GM23338 (cell line): ENCODE data around the gene USP32. TPM values are rescaled to one million over a fixed set of nuclear protein-coding genes. Genes with fewer than 3 reads are reported as not detected.
A peak's percentile ranks its signal among the peaks of the same experiment; 100 is the strongest.

Source experiments
- ATAC-seq: fragments of 200-7000 bp; cut with Tn5 transposase; 3 replicates; pipeline ENCODE4 v1.9.1; 2020
- DNase-seq: peaks from one replicate; pipeline ENCODE4 v3.0.0-alpha.2; 2015; ENCODE audit warnings: low spot score
- H2AFZ ChIP-seq: fragments of 200-600 bp; sonication (generic); 2 replicates; pipeline ENCODE4 v1.8.0; 2016; ENCODE audit warnings: antibody characterized with exemption, mild to moderate bottlenecking, moderate library complexity
- H3F3A ChIP-seq: fragments of 200-600 bp; sonication (generic); replicated peaks from 2 replicates; pipeline ENCODE4 v1.8.0; 2017; ENCODE audit warnings: antibody characterized with exemption, mixed run types, low read depth
- H3K27ac ChIP-seq: fragments of 200-600 bp; sonication (generic); 2 replicates; pipeline ENCODE4 v1.6.1; 2016; ENCODE audit warnings: low read depth
- H3K27me3 ChIP-seq: fragments of 200-600 bp; sonication (generic); 2 replicates; pipeline ENCODE4 v1.8.0; 2016; ENCODE audit warnings: mild to moderate bottlenecking, mixed run types, moderate library complexity; ENCODE audit not compliant: insufficient read depth
- H3K36me3 ChIP-seq: fragments of 200-600 bp; sonication (generic); 2 replicates; pipeline ENCODE4 v1.8.0; 2016; ENCODE audit warnings: mild to moderate bottlenecking; ENCODE audit not compliant: insufficient read depth
- H3K4me1 ChIP-seq: fragments of 200-600 bp; sonication (generic); 2 replicates; pipeline ENCODE4 v1.8.0; 2016; ENCODE audit warnings: mild to moderate bottlenecking, moderate library complexity; ENCODE audit not compliant: insufficient read depth
- H3K4me2 ChIP-seq: fragments of 200-600 bp; sonication (generic); 2 replicates; pipeline ENCODE4 v1.7.1; 2017; ENCODE audit warnings: mixed run types
- H3K4me3 ChIP-seq: fragments of 200-600 bp; sonication (generic); 2 replicates; pipeline ENCODE4 v1.6.1; 2016; ENCODE audit warnings: mixed run types
- H3K79me2 ChIP-seq: fragments of 200-600 bp; sonication (generic); replicated peaks from 2 replicates; pipeline ENCODE4 v1.8.0; 2017; ENCODE audit warnings: mild to moderate bottlenecking; ENCODE audit not compliant: insufficient read depth
- H3K9me2 ChIP-seq: fragments of 200-600 bp; sonication (generic); 2 replicates; pipeline ENCODE4 v1.8.0; 2017; ENCODE audit not compliant: insufficient read depth
- H4K20me1 ChIP-seq: fragments of 200-600 bp; sonication (generic); replicated peaks from 2 replicates; pipeline ENCODE4 v1.8.0; 2017; ENCODE audit warnings: mild to moderate bottlenecking; ENCODE audit not compliant: insufficient read depth
- H3K27ac Mint-ChIP-seq: 2 replicates; pipeline ENCODE4 v1.8.0; 2020; ENCODE audit warnings: inconsistent platforms, mild to moderate bottlenecking, moderate library complexity, mixed read lengths
- H3K27me3 Mint-ChIP-seq: 3 replicates; pipeline ENCODE4 v1.8.0; 2022; ENCODE audit warnings: low read depth, mild to moderate bottlenecking, moderate library complexity, mixed read lengths, inconsistent platforms; ENCODE audit not compliant: insufficient read depth, poor library complexity
- H3K36me3 Mint-ChIP-seq: 3 replicates; pipeline ENCODE4 v1.8.0; 2021; ENCODE audit warnings: low read depth, mild to moderate bottlenecking, inconsistent platforms, moderate library complexity, mixed read lengths
- H3K4me1 Mint-ChIP-seq: 3 replicates; pipeline ENCODE4 v1.8.0; 2020; ENCODE audit warnings: mild to moderate bottlenecking, inconsistent platforms, mixed read lengths
- H3K4me3 Mint-ChIP-seq: 3 replicates; pipeline ENCODE4 v1.8.0; 2021; ENCODE audit warnings: moderate library complexity, mild to moderate bottlenecking, inconsistent platforms, mixed read lengths
- H3K9me3 Mint-ChIP-seq: 3 replicates; pipeline ENCODE4 v1.8.0; 2020; ENCODE audit warnings: moderate library complexity, mild to moderate bottlenecking, inconsistent platforms, mixed read lengths
- CTCF ChIP-seq, 2 experiments: fragments of 200-600 bp in 1 of 2; sonication (generic) in 1 of 2; conservative IDR thresholded peaks; 2 replicates each; pipeline versions ENCODE4 v1.5.1 to v1.6.1; 2016 to 2017; ENCODE audit warnings: antibody characterized with exemption in 2 of 2, low read depth in 2 of 2, mild to moderate bottlenecking in 2 of 2, moderate library complexity in 1 of 2
- EZH2phosphoT487 ChIP-seq: fragments of 200-600 bp; sonication (generic); IDR thresholded peaks from one replicate; pipeline ENCODE4 v1.8.1; 2018; ENCODE audit warnings: antibody characterized with exemption; ENCODE audit not compliant: unreplicated experiment
- JUNB ChIP-seq: IDR thresholded peaks from one replicate; pipeline ENCODE4 v1.6.1; 2016; ENCODE audit warnings: antibody characterized with exemption; ENCODE audit not compliant: unreplicated experiment
- STAT1 ChIP-seq: IDR thresholded peaks from one replicate; pipeline ENCODE4 v1.6.1; 2016; ENCODE audit warnings: antibody characterized with exemption; ENCODE audit not compliant: unreplicated experiment
- ZNF331 ChIP-seq: fragments of 250-450 bp; sonication (Bioruptor Pico); IDR thresholded peaks from 2 replicates; pipeline ENCODE4 v1.5.0; 2020; ENCODE audit warnings: low read depth, mild to moderate bottlenecking, moderate library complexity
- polyA plus RNA-seq: library from polyadenylated mRNA; unstranded; fragments of >200 nt; fragmentation: Nextera tagmentation; extraction: Ambion mirVana; gene quantifications from 2 replicates; pipeline ENCODE4 v1.2.1, GENCODE V29; 2016
- total RNA-seq: library from RNA; depleted of rRNA; stranded (reverse); fragments of >200 nt; shearing (Covaris generic); gene quantifications from 2 replicates; pipeline ENCODE4 v1.2.3, GENCODE V29; 2014
- TF ChIP-seq, protein P1 (sequence below): fragments of 250-450 bp; sonication (Bioruptor Pico); IDR thresholded peaks from 2 replicates; pipeline ENCODE4 v1.5.0; 2020; ENCODE audit warnings: mild to moderate bottlenecking, moderate library complexity

USP32 gene
- total and polyA plus RNA-seq, 2 experiments from 2014 or later: 43.6 to 129 TPM

DNA sequence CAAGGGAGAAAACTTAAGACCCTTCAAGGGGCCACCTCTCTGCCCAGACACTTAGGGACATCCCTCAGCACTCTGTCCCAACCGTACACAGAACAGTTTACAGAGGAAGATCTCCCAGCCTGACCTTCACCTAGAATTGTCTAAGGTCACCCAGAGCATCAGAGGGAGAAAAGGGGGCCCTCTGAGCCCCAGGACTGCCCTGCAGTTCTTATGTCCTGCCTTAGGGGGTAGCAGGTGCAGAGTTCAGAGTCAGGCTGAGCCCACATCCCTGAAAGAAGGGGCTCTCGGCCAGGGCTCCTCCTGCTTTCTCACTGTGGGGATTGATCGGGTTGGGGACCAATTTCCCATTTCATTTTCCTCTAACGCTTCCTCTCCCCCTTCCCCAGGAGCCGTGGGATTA is 226.7 kb downstream of the USP32 start:
- Histone ChIP-seq H3K27me3 (no peaks in the 10 kb centered on the region), H3K27ac (no peak overlapping the region), H3K9me2 (no peaks in the 10 kb centered on the region), H3K79me2 (no peaks in the 10 kb centered on the region), H3K36me3 (no peaks in the 10 kb centered on the region), H3F3A (peaks cover 6% of the 10 kb centered on the region; the same call in 1 of the 2 replicates), H3K4me3 (no peak overlapping the region), H2AFZ (no peak overlapping the region), H3K4me2 (no peak overlapping the region), H3K4me1 (peaks cover 34% of the 10 kb centered on the region), H4K20me1 (no peaks in the 10 kb centered on the region)
- H3K4me3 Mint-ChIP-seq: no peak overlapping the region; the same call in 2 of the 3 replicates
- peaks cover 44% of the 10 kb centered on the region for H3K4me1 Mint-ChIP-seq
- peaks cover 38% of the 10 kb centered on the region for H3K27me3 Mint-ChIP-seq
- no peak overlapping the region for H3K27ac Mint-ChIP-seq
- DNase-seq: no peak
- no peak for TF ChIP-seq ZNF331 (CRISPR knock-in tag)
- peak; percentile 19 to 23; a peak in 2 of 4 replicates for TF ChIP-seq CTCF (conservative IDR thresholded peaks at IDR 0.05; ENCODE audit: low read depth in 2 of 2)
- no peak for TF ChIP-seq JUNB
- TF ChIP-seq, protein P1, sequence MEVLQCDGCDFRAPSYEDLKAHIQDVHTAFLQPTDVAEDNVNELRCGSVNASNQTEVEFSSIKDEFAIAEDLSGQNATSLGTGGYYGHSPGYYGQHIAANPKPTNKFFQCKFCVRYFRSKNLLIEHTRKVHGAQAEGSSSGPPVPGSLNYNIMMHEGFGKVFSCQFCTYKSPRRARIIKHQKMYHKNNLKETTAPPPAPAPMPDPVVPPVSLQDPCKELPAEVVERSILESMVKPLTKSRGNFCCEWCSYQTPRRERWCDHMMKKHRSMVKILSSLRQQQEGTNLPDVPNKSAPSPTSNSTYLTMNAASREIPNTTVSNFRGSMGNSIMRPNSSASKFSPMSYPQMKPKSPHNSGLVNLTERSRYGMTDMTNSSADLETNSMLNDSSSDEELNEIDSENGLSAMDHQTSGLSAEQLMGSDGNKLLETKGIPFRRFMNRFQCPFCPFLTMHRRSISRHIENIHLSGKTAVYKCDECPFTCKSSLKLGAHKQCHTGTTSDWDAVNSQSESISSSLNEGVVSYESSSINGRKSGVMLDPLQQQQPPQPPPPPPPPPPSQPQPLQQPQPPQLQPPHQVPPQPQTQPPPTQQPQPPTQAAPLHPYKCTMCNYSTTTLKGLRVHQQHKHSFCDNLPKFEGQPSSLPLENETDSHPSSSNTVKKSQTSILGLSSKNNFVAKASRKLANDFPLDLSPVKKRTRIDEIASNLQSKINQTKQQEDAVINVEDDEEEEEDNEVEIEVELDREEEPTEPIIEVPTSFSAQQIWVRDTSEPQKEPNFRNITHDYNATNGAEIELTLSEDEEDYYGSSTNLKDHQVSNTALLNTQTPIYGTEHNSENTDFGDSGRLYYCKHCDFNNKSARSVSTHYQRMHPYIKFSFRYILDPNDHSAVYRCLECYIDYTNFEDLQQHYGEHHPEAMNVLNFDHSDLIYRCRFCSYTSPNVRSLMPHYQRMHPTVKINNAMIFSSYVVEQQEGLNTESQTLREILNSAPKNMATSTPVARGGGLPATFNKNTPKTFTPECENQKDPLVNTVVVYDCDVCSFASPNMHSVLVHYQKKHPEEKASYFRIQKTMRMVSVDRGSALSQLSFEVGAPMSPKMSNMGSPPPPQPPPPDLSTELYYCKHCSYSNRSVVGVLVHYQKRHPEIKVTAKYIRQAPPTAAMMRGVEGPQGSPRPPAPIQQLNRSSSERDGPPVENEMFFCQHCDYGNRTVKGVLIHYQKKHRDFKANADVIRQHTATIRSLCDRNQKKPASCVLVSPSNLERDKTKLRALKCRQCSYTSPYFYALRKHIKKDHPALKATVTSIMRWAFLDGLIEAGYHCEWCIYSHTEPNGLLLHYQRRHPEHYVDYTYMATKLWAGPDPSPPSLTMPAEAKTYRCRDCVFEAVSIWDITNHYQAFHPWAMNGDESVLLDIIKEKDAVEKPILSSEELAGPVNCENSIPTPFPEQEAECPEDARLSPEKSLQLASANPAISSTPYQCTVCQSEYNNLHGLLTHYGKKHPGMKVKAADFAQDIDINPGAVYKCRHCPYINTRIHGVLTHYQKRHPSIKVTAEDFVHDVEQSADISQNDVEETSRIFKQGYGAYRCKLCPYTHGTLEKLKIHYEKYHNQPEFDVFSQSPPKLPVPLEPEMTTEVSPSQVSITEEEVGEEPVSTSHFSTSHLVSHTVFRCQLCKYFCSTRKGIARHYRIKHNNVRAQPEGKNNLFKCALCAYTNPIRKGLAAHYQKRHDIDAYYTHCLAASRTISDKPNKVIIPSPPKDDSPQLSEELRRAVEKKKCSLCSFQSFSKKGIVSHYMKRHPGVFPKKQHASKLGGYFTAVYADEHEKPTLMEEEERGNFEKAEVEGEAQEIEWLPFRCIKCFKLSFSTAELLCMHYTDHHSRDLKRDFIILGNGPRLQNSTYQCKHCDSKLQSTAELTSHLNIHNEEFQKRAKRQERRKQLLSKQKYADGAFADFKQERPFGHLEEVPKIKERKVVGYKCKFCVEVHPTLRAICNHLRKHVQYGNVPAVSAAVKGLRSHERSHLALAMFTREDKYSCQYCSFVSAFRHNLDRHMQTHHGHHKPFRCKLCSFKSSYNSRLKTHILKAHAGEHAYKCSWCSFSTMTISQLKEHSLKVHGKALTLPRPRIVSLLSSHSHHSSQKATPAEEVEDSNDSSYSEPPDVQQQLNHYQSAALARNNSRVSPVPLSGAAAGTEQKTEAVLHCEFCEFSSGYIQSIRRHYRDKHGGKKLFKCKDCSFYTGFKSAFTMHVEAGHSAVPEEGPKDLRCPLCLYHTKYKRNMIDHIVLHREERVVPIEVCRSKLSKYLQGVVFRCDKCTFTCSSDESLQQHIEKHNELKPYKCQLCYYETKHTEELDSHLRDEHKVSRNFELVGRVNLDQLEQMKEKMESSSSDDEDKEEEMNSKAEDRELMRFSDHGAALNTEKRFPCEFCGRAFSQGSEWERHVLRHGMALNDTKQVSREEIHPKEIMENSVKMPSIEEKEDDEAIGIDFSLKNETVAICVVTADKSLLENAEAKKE (CRISPR knock-in tag): no peak
- no peak for TF ChIP-seq STAT1
- TF ChIP-seq EZH2phosphoT487: no peak
- no peaks in the 10 kb centered on the region for H3K36me3 Mint-ChIP-seq
- peak; percentile 38 for ATAC-seq
- H3K9me3 Mint-ChIP-seq: no peaks in the 10 kb centered on the region; the same call in 2 of the 3 replicates
